Neuronal stem cell (in vitro differentiated cells): ENCODE data around the gene CAND2.
"Not testable (repeated sequence)": the region's sequence is repeated elsewhere in the genome, so short reads cannot be mapped to it uniquely, and the experiment has no call there.

Experiments used
- DNase-seq: peaks from one replicate; pipeline ENCODE4 v3.0.0-alpha.2; 2013; ENCODE audit warnings: low spot score
- H2AFZ ChIP-seq: one replicate; pipeline ENCODE4 v1.6.1; 2013; ENCODE audit warnings: mild to moderate bottlenecking, low read length, inconsistent platforms
- H2AK5ac ChIP-seq: 2 replicates; pipeline ENCODE4 v1.6.1; 2013; ENCODE audit warnings: low read depth, mild to moderate bottlenecking, inconsistent platforms, low read length, moderate library complexity, mixed read lengths
- H2BK120ac ChIP-seq: 2 replicates; pipeline ENCODE4 v1.6.1; 2013; ENCODE audit warnings: low read depth, mild to moderate bottlenecking, inconsistent platforms, low read length, moderate library complexity, mixed read lengths
- H2BK12ac ChIP-seq: one replicate; pipeline ENCODE4 v1.6.1; 2013; ENCODE audit warnings: low read length, inconsistent platforms
- H2BK15ac ChIP-seq: 2 replicates; pipeline ENCODE4 v1.6.1; 2013; ENCODE audit warnings: mild to moderate bottlenecking, low read length, inconsistent platforms, mixed read lengths
- H2BK5ac ChIP-seq: one replicate; pipeline ENCODE4 v1.6.1; 2013; ENCODE audit warnings: inconsistent platforms, mild to moderate bottlenecking, low read length, moderate library complexity
- H3K14ac ChIP-seq: one replicate; pipeline ENCODE4 v1.6.1; 2013; ENCODE audit warnings: low read length, inconsistent platforms
- H3K18ac ChIP-seq: 2 replicates; pipeline ENCODE4 v1.6.1; 2013; ENCODE audit warnings: low read length, inconsistent platforms
- H3K23ac ChIP-seq: 2 replicates; pipeline ENCODE4 v1.6.1; 2013; ENCODE audit warnings: low read depth, mild to moderate bottlenecking, mixed read lengths, low read length, inconsistent platforms; ENCODE audit not compliant: poor library complexity
- H3K27ac ChIP-seq: replicated peaks from 3 replicates; pipeline ENCODE4 v1.5.1; 2013; ENCODE audit warnings: low read length, inconsistent platforms
- H3K27me3 ChIP-seq, 3 experiments: 2 replicates each; pipeline ENCODE4 v1.6.1; 2013; ENCODE audit warnings: low read length in 3 of 3, mild to moderate bottlenecking in 2 of 3, inconsistent platforms in 1 of 3, low read depth in 1 of 3, mixed read lengths in 1 of 3, moderate library complexity in 1 of 3; ENCODE audit not compliant: control insufficient read depth in 3 of 3, insufficient read depth in 3 of 3
- H3K36me3 ChIP-seq, 2 donors: replicated peaks in 1 of 2; 2 replicates each; pipeline ENCODE4 v1.6.1; 2013; ENCODE audit warnings: low read length in 2 of 2; ENCODE audit not compliant: control insufficient read depth in 2 of 2, insufficient read depth in 2 of 2
- H3K4ac ChIP-seq: 2 replicates; pipeline ENCODE4 v1.6.1; 2013; ENCODE audit warnings: inconsistent platforms, mild to moderate bottlenecking, low read length, moderate library complexity
- H3K4me1 ChIP-seq, 2 donors: 1 replicate in 1 of 2; 2 replicates in 1 of 2; pipeline ENCODE4 v1.6.1; 2013; ENCODE audit warnings: low read length in 2 of 2, low read depth in 1 of 2; ENCODE audit not compliant: control insufficient read depth in 2 of 2, insufficient read depth in 1 of 2
- H3K4me2 ChIP-seq: one replicate; pipeline ENCODE4 v1.6.1; 2013; ENCODE audit warnings: mild to moderate bottlenecking, low read length, inconsistent platforms; ENCODE audit not compliant: insufficient read depth, poor library complexity, severe bottlenecking
- H3K4me3 ChIP-seq, 2 donors: 2 replicates each; pipeline ENCODE4 v1.5.1; 2013; ENCODE audit warnings: low read length in 2 of 2, mild to moderate bottlenecking in 2 of 2, inconsistent platforms in 1 of 2, moderate library complexity in 1 of 2
- H3K79me1 ChIP-seq: one replicate; pipeline ENCODE4 v1.6.1; 2013; ENCODE audit warnings: low read depth, mild to moderate bottlenecking, inconsistent platforms, low read length, moderate library complexity
- H3K9ac ChIP-seq: one replicate; pipeline ENCODE4 v1.6.1; 2013; ENCODE audit warnings: mild to moderate bottlenecking, low read depth, low read length, inconsistent platforms; ENCODE audit not compliant: poor library complexity
- H3K9me3 ChIP-seq, 2 donors: replicated peaks in 1 of 2; 2 replicates each; pipeline versions ENCODE3 to v1.6.1; 2013; ENCODE audit warnings: low read length in 2 of 2, mild to moderate bottlenecking in 2 of 2, inconsistent platforms in 1 of 2, low read depth in 1 of 2, mixed read lengths in 1 of 2, moderate library complexity in 1 of 2; ENCODE audit not compliant: control insufficient read depth in 2 of 2, insufficient read depth in 1 of 2
- H4K8ac ChIP-seq: one replicate; pipeline ENCODE4 v1.6.1; 2013; ENCODE audit warnings: low read depth, mild to moderate bottlenecking, inconsistent platforms, low read length, moderate library complexity
- H4K91ac ChIP-seq: one replicate; pipeline ENCODE4 v1.6.1; 2013; ENCODE audit warnings: low read length, low read depth, mild to moderate bottlenecking, inconsistent platforms; ENCODE audit not compliant: poor library complexity
- WGBS, 2 donors: extraction: QIAGEN DNeasy Blood & Tissue Kit; methylation state at CpG; one replicate each; pipeline ENCODE4 v1.1.7; 2013; ENCODE audit warnings: missing lambda C conversion rate in 2 of 2, mixed read lengths in 1 of 2; ENCODE audit not compliant: insufficient read length in 2 of 2, insufficient replicate concordance in 1 of 2; ENCODE audit errors: extremely low coverage in 2 of 2; 5-methylcytosine and 5-hydroxymethylcytosine counted together

Gene CAND2

GRCh38 chr3:12787967-12788690, 8.4 kb upstream of the CAND2 start:
- WGBS, 2 donors: no CpG with 5 or more reads among the region's 23 CpGs
- H2BK5ac ChIP-seq, H3K4me1 ChIP-seq: not testable (repeated sequence)

GRCh38 chr3:12791430-12791829, 5.0 kb upstream of the CAND2 start:
- no peak for DNase-seq
- Histone ChIP-seq H2AFZ (no peak overlapping the region), H2BK12ac (no peak overlapping the region), H3K27ac (no peak overlapping the region), H2BK15ac (no peak overlapping the region), H2AK5ac (no peak overlapping the region), H3K4me2 (no peak overlapping the region), H3K23ac (no peak overlapping the region), H3K36me3 (no peaks in the 10 kb centered on the region), H4K8ac (no peak overlapping the region), H2BK5ac (no peak overlapping the region), H3K4me1 (peaks cover 0 to 3% of the 10 kb centered on the region in 2 donors), H3K4ac (no peak overlapping the region), H3K27me3 (peaks cover 0 to 2% (median 0%) of the 10 kb centered on the region in 3 experiments), H3K79me1 (no peaks in the 10 kb centered on the region), H3K9ac (no peak overlapping the region), H3K14ac (no peak overlapping the region), H3K4me3 (no peak overlapping the region), H4K91ac (no peak overlapping the region), H2BK120ac (no peak overlapping the region), H3K18ac (no peak overlapping the region), H3K9me3 (no peaks in the 10 kb centered on the region)
- WGBS, 2 donors: no CpG with 5 or more reads among the region's 1 CpG

More at GRCh38 chr3:12787967-12788690, 8.4 kb upstream of the CAND2 start:
- not testable (repeated sequence) for H3K9ac ChIP-seq, H3K14ac ChIP-seq, H4K8ac ChIP-seq, H2AK5ac ChIP-seq, H4K91ac ChIP-seq, H3K4me3 ChIP-seq, H3K4me2 ChIP-seq, H3K27me3 ChIP-seq, H3K36me3 ChIP-seq, H2BK120ac ChIP-seq, H3K9me3 ChIP-seq, H3K18ac ChIP-seq, DNase-seq, H3K79me1 ChIP-seq, H2BK15ac ChIP-seq, H3K27ac ChIP-seq, H2BK12ac ChIP-seq, H3K4ac ChIP-seq, H2AFZ ChIP-seq
- peak overlapping the region; percentile 65 for H3K23ac ChIP-seq

GRCh38 chr3:12793701-12794100, 2.8 kb upstream of the CAND2 start:
- no CpG with 5 or more reads among the region's 5 CpGs for WGBS, 2 donors
- DNase-seq: no peak

GRCh38 chr3:12797124-12797891, 828 bp downstream of the CAND2 start:
- no peak overlapping the region for H3K27ac ChIP-seq
- no peak for DNase-seq
- peaks cover 0 to 3% of the 10 kb centered on the region in 2 donors for H3K4me1 ChIP-seq
- peak overlapping the region; percentile 41 for H2BK12ac ChIP-seq
- H3K79me1 ChIP-seq: no peaks in the 10 kb centered on the region
- peak overlapping the region; percentile 75 for H2AK5ac ChIP-seq
- no peak overlapping the region for H2BK120ac ChIP-seq
- H4K8ac ChIP-seq: no peak overlapping the region
- H3K14ac ChIP-seq: peak overlapping the region; percentile 47
- no peak overlapping the region for H2BK15ac ChIP-seq
- H2BK5ac ChIP-seq: peak overlapping the region; percentile 22
- no CpG with 5 or more reads among the region's 17 CpGs for WGBS, 2 donors
- no peak overlapping the region for H3K9ac ChIP-seq
- peak overlapping the region; percentile 83 for H3K18ac ChIP-seq
- peak overlapping the region; percentile 86 for H3K4me2 ChIP-seq
- H3K4ac ChIP-seq: no peak overlapping the region
- peaks cover 0 to 6% (median 0%) of the 10 kb centered on the region in 3 experiments for H3K27me3 ChIP-seq
- no peak overlapping the region for H3K23ac ChIP-seq
- no peak overlapping the region for H4K91ac ChIP-seq
- peak overlapping the region in 1 of 2 donors; percentile 50 for H3K4me3 ChIP-seq
- no peaks in the 10 kb centered on the region for H3K36me3 ChIP-seq
- H2AFZ ChIP-seq: peak overlapping the region; percentile 96
- H3K9me3 ChIP-seq: peaks cover 0 to 1% of the 10 kb centered on the region in 2 donors

More at GRCh38 chr3:12793701-12794100, 2.8 kb upstream of the CAND2 start:
- Histone ChIP-seq H3K4me2 (no peak overlapping the region), H3K36me3 (no peaks in the 10 kb centered on the region), H3K4me3 (no peak overlapping the region), H3K4ac (no peak overlapping the region), H3K79me1 (no peaks in the 10 kb centered on the region), H3K18ac (no peak overlapping the region), H4K91ac (no peak overlapping the region), H2AK5ac (no peak overlapping the region), H3K27me3 (peaks cover 0 to 6% (median 0%) of the 10 kb centered on the region in 3 experiments), H2BK12ac (no peak overlapping the region), H4K8ac (no peak overlapping the region), H3K4me1 (peaks cover 0 to 3% of the 10 kb centered on the region in 2 donors), H3K9me3 (no peaks in the 10 kb centered on the region), H3K27ac (no peak overlapping the region), H2BK15ac (no peak overlapping the region), H3K14ac (no peak overlapping the region), H3K9ac (no peak overlapping the region), H2BK5ac (no peak overlapping the region), H2BK120ac (no peak overlapping the region), H3K23ac (no peak overlapping the region), H2AFZ (no peak overlapping the region)
